Mesendoderm (in vitro differentiated cells): ENCODE results near the gene SFXN3.

Source experiments
- DNase-seq: peaks from one replicate; pipeline ENCODE4 v3.0.0; 2013
- H2AK5ac ChIP-seq: 2 replicates; pipeline ENCODE4 v1.6.1; 2013; ENCODE audit warnings: low read length, inconsistent platforms
- H2BK120ac ChIP-seq: 2 replicates; pipeline ENCODE4 v1.6.1; 2013; ENCODE audit warnings: low read depth, mild to moderate bottlenecking, low read length, moderate library complexity, mixed read lengths
- H2BK15ac ChIP-seq: replicated peaks from 2 replicates; pipeline ENCODE4 v1.6.1; 2013; ENCODE audit warnings: low read depth, mild to moderate bottlenecking, moderate library complexity
- H2BK5ac ChIP-seq: 2 replicates; pipeline ENCODE4 v1.6.1; 2013; ENCODE audit warnings: low read length, inconsistent platforms
- H3K18ac ChIP-seq: 2 replicates; pipeline ENCODE4 v1.6.1; 2013; ENCODE audit warnings: mild to moderate bottlenecking, low read length, mixed read lengths
- H3K23ac ChIP-seq: one replicate; pipeline ENCODE4 v1.6.1; 2013; ENCODE audit warnings: low read length
- H3K27ac ChIP-seq: 2 replicates; pipeline ENCODE4 v1.5.1; 2013; ENCODE audit warnings: low read depth, mild to moderate bottlenecking, inconsistent platforms, low read length, moderate library complexity
- H3K27me3 ChIP-seq: 2 replicates; pipeline ENCODE4 v1.6.1; 2013; ENCODE audit warnings: low read length, control low read depth, mild to moderate bottlenecking, inconsistent platforms; ENCODE audit not compliant: insufficient read depth, poor library complexity
- H3K36me3 ChIP-seq: 2 replicates; pipeline ENCODE4 v1.6.1; 2013; ENCODE audit warnings: low read length, inconsistent platforms; ENCODE audit not compliant: control insufficient read depth, insufficient read depth
- H3K4ac ChIP-seq: one replicate; pipeline ENCODE4 v1.6.1; 2013; ENCODE audit warnings: low read depth, mild to moderate bottlenecking, low read length, moderate library complexity
- H3K4me1 ChIP-seq: 2 replicates; pipeline ENCODE4 v1.6.1; 2013; ENCODE audit warnings: low read depth, low read length, inconsistent platforms; ENCODE audit not compliant: control insufficient read depth
- H3K4me2 ChIP-seq: 2 replicates; pipeline ENCODE4 v1.6.1; 2013; ENCODE audit warnings: low read length
- H3K4me3 ChIP-seq: 2 replicates; pipeline ENCODE4 v1.5.1; 2013; ENCODE audit warnings: mild to moderate bottlenecking, low read length
- H3K56ac ChIP-seq: one replicate; pipeline ENCODE4 v1.6.1; 2013; ENCODE audit warnings: low read length
- H3K79me1 ChIP-seq: 2 replicates; pipeline ENCODE4 v1.6.1; 2013; ENCODE audit warnings: low read length, inconsistent platforms
- H3K79me2 ChIP-seq: 2 replicates; pipeline ENCODE4 v1.6.1; 2013; ENCODE audit warnings: mild to moderate bottlenecking, low read length; ENCODE audit not compliant: control insufficient read depth, insufficient read depth
- H3K9ac ChIP-seq: 2 replicates; pipeline ENCODE4 v1.6.1; 2013; ENCODE audit warnings: low read length, inconsistent platforms
- H4K5ac ChIP-seq: one replicate; pipeline ENCODE4 v1.6.1; 2013; ENCODE audit warnings: low read length
- H4K8ac ChIP-seq: one replicate; pipeline ENCODE4 v1.6.1; 2013; ENCODE audit warnings: low read depth, mild to moderate bottlenecking, control low read depth, low read length, moderate library complexity
- WGBS: extraction: QIAGEN DNeasy Blood & Tissue Kit; methylation state at CpG from one replicate; pipeline ENCODE4 v1.1.7; 2013; ENCODE audit warnings: low lambda C conversion rate, missing lambda C conversion rate; ENCODE audit not compliant: insufficient coverage; ENCODE audit errors: extremely low coverage; 5-methylcytosine and 5-hydroxymethylcytosine counted together

SFXN3 gene

DNA sequence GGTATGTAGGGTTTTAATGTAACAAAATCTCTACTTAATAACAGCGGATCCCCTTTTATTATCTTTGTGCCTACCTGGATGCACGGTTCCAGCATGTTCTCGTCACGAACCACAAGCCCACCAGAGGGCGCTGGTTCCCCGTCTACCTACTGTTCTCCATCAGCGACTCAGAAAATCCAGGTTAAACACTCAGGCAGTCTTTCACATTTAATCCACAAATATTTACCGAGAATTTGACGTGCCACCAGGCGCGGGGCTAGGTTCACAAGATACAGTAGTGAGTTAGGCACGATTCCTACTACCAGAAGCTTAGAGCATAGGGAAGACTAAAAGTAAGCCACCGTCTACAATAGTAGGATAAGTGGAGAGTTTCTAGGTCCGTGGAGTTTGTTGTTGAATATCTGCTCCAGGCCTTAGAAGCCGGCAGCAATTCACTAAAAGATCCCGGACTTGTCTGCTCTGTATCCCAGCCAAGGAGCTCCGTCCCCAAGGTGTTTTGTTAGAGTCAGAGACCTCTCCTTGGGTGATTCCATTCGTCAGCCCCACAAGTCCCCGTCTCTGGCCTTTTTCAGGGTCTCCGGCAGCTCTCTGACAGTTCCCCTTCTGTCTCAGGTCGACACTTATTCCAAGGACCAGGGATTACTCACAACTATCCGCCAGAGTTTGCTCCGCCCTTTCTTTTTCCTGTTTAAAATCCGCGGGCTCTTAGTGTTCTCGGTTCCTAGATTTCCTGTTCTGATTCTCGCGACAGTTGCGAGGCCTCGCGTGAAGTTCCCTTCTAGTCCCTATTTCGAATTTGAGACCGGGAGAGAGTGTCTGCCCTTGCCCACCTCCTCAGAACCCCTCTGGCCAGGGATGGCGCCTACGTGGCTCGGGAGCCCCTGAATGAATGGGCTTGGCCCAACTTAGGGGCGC is 29.3 kb downstream of the SFXN3 start:
- H3K18ac ChIP-seq, result peak overlapping the region; percentile 97
- peak overlapping the region; percentile 76 for H3K4ac ChIP-seq
- peak overlapping the region; percentile 93 for H3K27ac ChIP-seq
- peak overlapping the region; percentile 89 for H4K5ac ChIP-seq
- H3K9ac ChIP-seq, result peak overlapping the region; percentile 99
- H2BK15ac ChIP-seq, result no peak overlapping the region
- H3K4me1 ChIP-seq, result peaks cover 13% of the 10 kb centered on the region
- peaks cover 5% of the 10 kb centered on the region for H3K79me2 ChIP-seq
- H3K4me2 ChIP-seq, result peak overlapping the region; percentile 100
- H3K56ac ChIP-seq, result peak overlapping the region; percentile 99
- DNase-seq, result peak; percentile 98
- no peak overlapping the region for H4K8ac ChIP-seq
- no peak overlapping the region for H2AK5ac ChIP-seq
- no peak overlapping the region for H3K23ac ChIP-seq
- H2BK5ac ChIP-seq, result peak overlapping the region; percentile 98
- H3K4me3 ChIP-seq, result peak overlapping the region; percentile 99
- peaks cover 25% of the 10 kb centered on the region for H3K27me3 ChIP-seq
- H3K79me1 ChIP-seq, result peaks cover 5% of the 10 kb centered on the region
- H2BK120ac ChIP-seq, result no peak overlapping the region
- H3K36me3 ChIP-seq, result peaks cover 2% of the 10 kb centered on the region
- WGBS, result no CpG with 5 or more reads among the region's 37 CpGs

DNA sequence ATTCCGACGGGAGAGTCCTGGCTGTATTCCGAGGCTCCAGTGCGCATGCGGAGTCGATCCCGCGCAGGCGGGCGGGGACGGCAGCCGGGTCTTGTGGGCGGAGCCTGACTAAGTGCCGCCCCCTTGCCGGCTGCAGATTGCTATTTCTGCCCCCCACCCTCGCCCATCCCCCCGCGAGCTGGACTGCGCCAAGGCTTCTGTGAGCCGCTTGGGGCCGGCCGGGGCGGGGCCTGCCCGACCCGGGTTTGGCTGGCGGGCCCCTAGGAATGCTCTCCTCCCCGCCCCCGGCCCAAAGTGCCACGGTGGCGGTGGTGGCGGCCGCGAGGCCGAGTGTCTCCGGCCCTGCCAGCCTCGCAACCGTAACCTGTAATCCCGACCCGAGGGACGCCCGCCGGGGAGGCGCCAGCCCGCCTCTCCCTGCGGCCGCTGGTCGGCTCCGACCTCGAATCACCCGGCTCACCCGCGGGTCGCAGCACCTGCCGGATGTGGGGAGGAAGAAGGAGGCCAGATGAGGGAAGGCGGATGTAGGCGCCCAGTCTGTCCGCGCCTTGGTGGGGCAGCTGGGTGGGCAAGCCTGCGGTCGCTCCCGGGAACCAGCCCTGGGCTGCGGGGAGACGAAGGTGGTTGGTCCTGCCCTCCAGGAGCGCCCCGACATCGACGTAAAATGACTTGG is 30.1 kb downstream of the SFXN3 start:
- no peak overlapping the region for H4K5ac ChIP-seq
- H3K9ac ChIP-seq, result peak overlapping the region; percentile 99
- peak overlapping the region; percentile 99 for H3K4me3 ChIP-seq
- peaks cover 13% of the 10 kb centered on the region for H3K4me1 ChIP-seq
- peak overlapping the region; percentile 19 for H3K4ac ChIP-seq
- H3K4me2 ChIP-seq, result peak overlapping the region; percentile 83
- H2BK5ac ChIP-seq, result peak overlapping the region; percentile 98
- H3K27ac ChIP-seq, result peak overlapping the region; percentile 85
- no peak overlapping the region for H2BK120ac ChIP-seq
- H3K56ac ChIP-seq, result peak overlapping the region; percentile 99
- H2AK5ac ChIP-seq, result no peak overlapping the region
- peaks cover 5% of the 10 kb centered on the region for H3K79me1 ChIP-seq
- peaks cover 32% of the 10 kb centered on the region for H3K27me3 ChIP-seq
- peak overlapping the region; percentile 29 for H3K23ac ChIP-seq
- peak overlapping the region; percentile 97 for H3K18ac ChIP-seq
- DNase-seq, result peak; percentile 97
- peaks cover 2% of the 10 kb centered on the region for H3K36me3 ChIP-seq
- no peak overlapping the region for H4K8ac ChIP-seq
- no CpG with 5 or more reads among the region's 67 CpGs for WGBS
- H2BK15ac ChIP-seq, result no peak overlapping the region
- peaks cover 5% of the 10 kb centered on the region for H3K79me2 ChIP-seq

DNA sequence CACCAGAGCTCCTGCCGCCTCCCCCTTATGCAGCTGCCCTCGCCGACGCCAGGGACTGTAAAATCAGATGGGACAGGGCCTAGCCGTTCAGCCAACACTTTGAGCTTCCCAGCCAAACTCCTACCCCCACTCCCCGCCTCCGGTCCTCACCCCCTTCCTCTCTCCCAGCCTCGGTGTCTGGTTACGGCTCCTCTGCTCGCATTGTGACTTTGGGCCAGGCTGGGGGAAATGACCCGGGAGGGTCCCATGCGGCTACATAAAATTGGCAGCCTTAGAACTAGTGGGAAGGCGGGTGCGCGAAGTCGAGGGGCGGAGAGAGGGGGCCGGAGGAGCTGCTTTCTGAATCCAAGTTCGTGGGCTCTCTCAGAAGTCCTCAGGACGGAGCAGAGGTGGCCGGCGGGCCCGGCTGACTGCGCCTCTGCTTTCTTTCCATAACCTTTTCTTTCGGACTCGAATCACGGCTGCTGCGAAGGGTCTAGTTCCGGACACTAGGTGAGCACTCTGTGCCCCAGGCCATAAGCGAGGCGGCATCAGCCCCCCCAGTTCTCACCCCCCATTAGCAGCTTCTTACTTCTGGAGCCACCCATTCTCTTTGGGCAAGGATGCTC is 30.7 kb downstream of the SFXN3 start, which contains the start of gene KAZALD1:
Gene KAZALD1, plus strand, starts transcription at position 366 of the 608 bp plus-strand sequence. CDS start 604 bp downstream, outside the sequence.
- Histone ChIP-seq H2BK5ac (peak within 1 kb of the TSS; percentile 98), H2BK120ac (no peak within 1 kb of the TSS), H3K18ac (peak within 1 kb of the TSS; percentile 97), H3K56ac (peak within 1 kb of the TSS; percentile 99), H3K36me3 (peaks cover 2% of the 10 kb centered on the region), H3K27ac (peak within 1 kb of the TSS; percentile 85), H3K9ac (peak within 1 kb of the TSS; percentile 99), H4K5ac (no peak within 1 kb of the TSS), H3K4ac (peak within 1 kb of the TSS; percentile 19), H4K8ac (no peak within 1 kb of the TSS), H2AK5ac (no peak within 1 kb of the TSS), H3K4me2 (peak within 1 kb of the TSS; percentile 81), H3K27me3 (peaks cover 36% of the 10 kb centered on the region), H3K4me1 (peaks cover 13% of the 10 kb centered on the region), H2BK15ac (no peak within 1 kb of the TSS), H3K23ac (peak within 1 kb of the TSS; percentile 81), H3K4me3 (peak within 1 kb of the TSS; percentile 99), H3K79me2 (peaks cover 5% of the 10 kb centered on the region), H3K79me1 (peaks cover 5% of the 10 kb centered on the region)
- WGBS, result no CpG with 5 or more reads among the region's 31 CpGs
- DNase-seq, result peak; percentile 84

DNA sequence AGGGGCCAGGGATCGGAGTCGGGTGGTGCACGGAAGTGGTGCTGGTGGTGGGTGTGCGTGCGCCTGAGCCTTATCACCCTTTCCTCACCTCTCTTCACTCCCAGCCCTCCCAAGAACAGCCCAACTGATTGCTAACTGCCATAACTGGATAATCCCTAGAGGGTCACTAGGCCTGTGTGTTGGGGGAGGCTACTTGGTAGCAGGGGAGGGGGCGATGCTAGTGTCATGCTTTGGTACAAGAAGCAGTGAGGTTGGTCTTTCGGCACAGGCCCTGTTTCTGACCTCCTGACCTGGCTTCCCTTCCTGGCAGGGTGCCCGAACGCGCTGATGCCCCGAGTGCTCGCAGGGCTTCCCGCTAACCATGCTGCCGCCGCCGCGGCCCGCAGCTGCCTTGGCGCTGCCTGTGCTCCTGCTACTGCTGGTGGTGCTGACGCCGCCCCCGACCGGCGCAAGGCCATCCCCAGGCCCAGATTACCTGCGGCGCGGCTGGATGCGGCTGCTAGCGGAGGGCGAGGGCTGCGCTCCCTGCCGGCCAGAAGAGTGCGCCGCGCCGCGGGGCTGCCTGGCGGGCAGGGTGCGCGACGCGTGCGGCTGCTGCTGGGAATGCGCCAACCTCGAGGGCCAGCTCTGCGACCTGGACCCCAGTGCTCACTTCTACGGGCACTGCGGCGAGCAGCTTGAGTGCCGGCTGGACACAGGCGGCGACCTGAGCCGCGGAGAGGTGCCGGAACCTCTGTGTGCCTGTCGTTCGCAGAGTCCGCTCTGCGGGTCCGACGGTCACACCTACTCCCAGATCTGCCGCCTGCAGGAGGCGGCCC is 31.4 kb downstream of the SFXN3 start:
- peak overlapping the region; percentile 81 for H3K9ac ChIP-seq
- H3K27ac ChIP-seq, result no peak overlapping the region
- H3K4me2 ChIP-seq, result peak overlapping the region; percentile 81
- H3K4me3 ChIP-seq, result no peak overlapping the region
- H4K8ac ChIP-seq, result no peak overlapping the region
- peaks cover 13% of the 10 kb centered on the region for H3K4me1 ChIP-seq
- peaks cover 5% of the 10 kb centered on the region for H3K79me1 ChIP-seq
- no peak overlapping the region for H3K18ac ChIP-seq
- no CpG with 5 or more reads among the region's 63 CpGs for WGBS
- peaks cover 5% of the 10 kb centered on the region for H3K79me2 ChIP-seq
- no peak overlapping the region for H4K5ac ChIP-seq
- H3K56ac ChIP-seq, result peak overlapping the region; percentile 92
- no peak overlapping the region for H2AK5ac ChIP-seq
- H3K23ac ChIP-seq, result peak overlapping the region; percentile 81
- peaks cover 36% of the 10 kb centered on the region for H3K27me3 ChIP-seq
- H3K4ac ChIP-seq, result no peak overlapping the region
- DNase-seq, result peak; percentile 92
- H2BK15ac ChIP-seq, result no peak overlapping the region
- H2BK120ac ChIP-seq, result no peak overlapping the region
- H2BK5ac ChIP-seq, result no peak overlapping the region
- peaks cover 2% of the 10 kb centered on the region for H3K36me3 ChIP-seq

DNA sequence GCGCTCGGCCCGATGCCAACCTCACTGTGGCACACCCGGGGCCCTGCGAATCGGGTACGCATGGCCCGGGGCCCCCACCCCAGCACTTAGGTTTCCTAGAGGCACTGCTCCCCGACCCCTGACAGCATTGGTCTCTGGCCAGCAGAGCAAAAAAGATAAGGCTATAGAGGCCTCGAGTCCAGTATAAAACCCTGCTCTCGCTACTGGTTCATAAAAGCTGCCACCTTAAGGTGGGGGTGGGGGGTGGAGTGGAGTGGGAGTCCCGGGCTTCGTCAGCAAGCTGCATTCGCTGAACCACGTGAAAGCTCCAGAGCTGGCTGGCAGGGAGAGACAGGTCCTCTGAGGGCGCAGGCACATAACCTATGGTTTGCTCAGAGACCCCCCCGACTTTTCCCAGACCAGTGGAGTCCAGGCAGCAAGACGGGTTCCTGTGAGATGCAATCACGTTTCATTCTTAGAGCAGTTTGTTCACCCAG is 32.1 kb downstream of the SFXN3 start:
- no peak overlapping the region for H2BK15ac ChIP-seq
- H2AK5ac ChIP-seq, result no peak overlapping the region
- H4K5ac ChIP-seq, result no peak overlapping the region
- H3K27me3 ChIP-seq, result peaks cover 36% of the 10 kb centered on the region
- peaks cover 5% of the 10 kb centered on the region for H3K79me2 ChIP-seq
- no peak overlapping the region for H2BK120ac ChIP-seq
- no peak overlapping the region for H3K9ac ChIP-seq
- H3K23ac ChIP-seq, result peak overlapping the region; percentile 81
- no CpG with 5 or more reads among the region's 19 CpGs for WGBS
- no peak overlapping the region for H2BK5ac ChIP-seq
- no peak for DNase-seq
- H3K4ac ChIP-seq, result no peak overlapping the region
- no peaks in the 10 kb centered on the region for H3K36me3 ChIP-seq
- peak overlapping the region; percentile 92 for H3K56ac ChIP-seq
- peaks cover 13% of the 10 kb centered on the region for H3K4me1 ChIP-seq
- no peak overlapping the region for H4K8ac ChIP-seq
- H3K18ac ChIP-seq, result no peak overlapping the region
- peaks cover 5% of the 10 kb centered on the region for H3K79me1 ChIP-seq
- no peak overlapping the region for H3K4me3 ChIP-seq
- H3K4me2 ChIP-seq, result peak overlapping the region; percentile 81
- no peak overlapping the region for H3K27ac ChIP-seq
